ENCODE measurements around the gene DAB2.
"Not testable (repeated sequence)": the region's sequence is repeated elsewhere in the genome, so short reads cannot be mapped to it uniquely, and the experiment has no call there.

DAB2 gene

GRCh38 chr5:39409033-39409432 is 15.7 kb downstream of the DAB2 start:
- ATAC-seq (replicated peaks) (no peak), DNase-seq (no peak)
- H3K4me3 Mint-ChIP-seq = no peak overlapping the region
- peaks cover 12 to 56% of the 10 kb centered on the region in 2 donors for H3K27me3 Mint-ChIP-seq
- H3K27ac Mint-ChIP-seq = no peak overlapping the region
- H3K9me3 Mint-ChIP-seq = no peaks in the 10 kb centered on the region
- no peaks in the 10 kb centered on the region for H3K36me3 Mint-ChIP-seq (ENCODE audit: insufficient read depth)
- H3K4me1 Mint-ChIP-seq (ENCODE audit: low read depth in 2 of 2) = peaks cover 0 to 9% of the 10 kb centered on the region in 2 donors

DNA sequence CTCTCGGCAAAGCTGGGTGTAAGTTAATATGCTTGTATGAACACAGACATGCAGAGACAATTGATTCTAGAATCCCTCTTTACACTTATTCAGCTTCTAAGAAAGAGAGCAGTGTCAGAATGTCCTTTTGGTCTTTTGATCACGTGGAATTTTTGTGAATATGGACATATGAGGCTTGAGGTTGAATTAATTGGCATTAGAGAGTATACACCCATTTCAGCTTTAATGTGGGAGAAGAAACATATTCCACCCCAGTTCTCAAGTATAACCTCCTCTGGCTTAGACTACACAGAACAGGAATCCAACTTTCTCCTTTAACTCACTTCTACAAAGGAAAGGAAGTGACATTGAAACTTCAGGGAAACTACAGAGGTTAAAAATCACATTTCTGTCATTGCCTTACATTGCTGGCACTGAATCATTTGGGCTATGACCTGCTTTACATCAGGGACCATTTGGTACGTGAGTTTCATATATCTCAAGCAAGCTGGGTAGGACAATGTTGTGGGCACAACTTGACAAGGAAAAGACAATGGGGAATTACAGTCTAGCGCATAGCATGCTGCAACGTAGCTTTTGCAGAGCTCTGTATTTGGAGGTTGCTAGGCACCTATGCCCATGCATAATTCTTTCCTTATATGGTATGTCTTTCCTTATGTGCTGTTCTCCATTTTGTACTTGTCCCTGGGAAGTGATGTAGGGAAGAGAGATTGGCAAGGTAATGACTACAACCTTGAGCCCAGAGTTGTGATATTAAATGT is 19.5 kb downstream of the DAB2 start:
- no peak overlapping the region for H3K27ac Mint-ChIP-seq
- no peak overlapping the region for H3K4me3 Mint-ChIP-seq
- no peaks in the 10 kb centered on the region for H3K36me3 Mint-ChIP-seq (ENCODE audit: insufficient read depth)
- DNase-seq = no peak
- no peaks in the 10 kb centered on the region for H3K9me3 Mint-ChIP-seq
- peaks cover 0 to 1% of the 10 kb centered on the region in 2 donors for H3K4me1 Mint-ChIP-seq (ENCODE audit: low read depth in 2 of 2)
- ATAC-seq (replicated peaks) = no peak
- peaks cover 12 to 30% of the 10 kb centered on the region in 2 donors for H3K27me3 Mint-ChIP-seq

GRCh38 chr5:39403761-39404160 is 21.0 kb downstream of the DAB2 start:
- not testable (repeated sequence) for H3K9me3 Mint-ChIP-seq; H3K36me3 Mint-ChIP-seq (ENCODE audit: insufficient read depth); H3K4me1 Mint-ChIP-seq (ENCODE audit: low read depth in 2 of 2); DNase-seq; H3K4me3 Mint-ChIP-seq; H3K27ac Mint-ChIP-seq; ATAC-seq (replicated peaks)
- H3K27me3 Mint-ChIP-seq = peaks cover 12 to 30% of the 10 kb centered on the region in 2 donors

DNA sequence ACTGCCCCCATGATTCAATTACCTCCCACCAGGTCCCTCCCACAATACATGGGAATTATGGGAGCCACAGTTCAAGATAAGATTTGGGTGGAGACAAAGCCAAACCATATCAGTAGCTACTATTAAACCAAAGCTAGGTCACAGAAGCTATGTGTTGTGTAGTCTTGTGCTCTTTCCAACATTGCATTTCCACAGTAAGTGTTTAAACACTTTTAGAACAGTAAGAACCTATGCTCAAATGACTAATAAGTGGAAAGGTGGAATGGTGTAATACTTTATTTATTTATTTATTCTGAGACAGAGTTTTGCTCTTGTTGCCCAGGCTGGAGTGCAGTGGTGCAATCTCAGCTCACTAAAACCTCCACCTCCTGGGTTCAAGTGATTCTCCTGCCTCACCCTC is 22.6 kb downstream of the DAB2 start:
- H3K36me3 Mint-ChIP-seq (ENCODE audit: insufficient read depth); ATAC-seq (replicated peaks); H3K4me1 Mint-ChIP-seq (ENCODE audit: low read depth in 2 of 2); H3K27ac Mint-ChIP-seq; DNase-seq; H3K9me3 Mint-ChIP-seq; H3K4me3 Mint-ChIP-seq: not testable (repeated sequence)
- H3K27me3 Mint-ChIP-seq = peaks cover 12 to 15% of the 10 kb centered on the region in 2 donors

DNA sequence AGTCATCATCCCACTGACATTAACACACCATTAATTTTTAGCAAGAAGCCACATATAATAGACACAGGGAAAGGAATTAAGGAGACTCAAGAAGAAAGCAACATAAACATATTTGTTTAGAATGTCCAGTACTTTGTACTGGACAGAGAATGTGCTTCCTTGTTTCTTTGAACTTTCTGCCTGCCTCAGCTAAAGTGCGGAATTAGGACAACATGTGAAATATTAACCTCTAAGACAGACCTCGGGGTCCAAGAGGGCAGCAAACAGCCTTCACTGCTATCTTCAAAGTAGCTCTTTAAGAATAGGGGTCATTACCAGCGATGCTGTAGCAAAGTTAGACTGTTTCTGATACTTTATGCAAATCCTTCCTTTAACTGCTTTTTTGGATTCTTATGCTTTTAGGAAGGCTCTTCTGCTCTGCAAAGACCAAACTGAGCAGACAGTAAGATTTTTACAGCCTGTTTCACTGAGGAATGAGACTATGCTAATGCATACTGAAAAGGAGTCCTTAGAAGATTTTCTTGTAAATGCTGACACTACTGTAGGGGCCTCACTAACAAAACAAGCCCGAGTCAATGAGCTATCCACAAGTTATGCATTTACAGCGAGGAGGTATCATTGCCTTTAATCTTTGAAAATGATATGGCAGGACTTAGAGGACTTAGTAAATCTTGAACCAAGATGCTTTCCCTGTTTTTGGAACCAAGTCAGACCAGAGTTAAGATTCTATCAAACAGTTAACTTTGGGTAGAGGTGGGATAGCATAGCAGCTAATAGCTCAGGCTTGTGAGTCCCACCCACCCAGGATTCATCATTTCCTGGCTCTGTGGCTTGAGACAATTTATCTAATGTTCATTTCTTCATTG is 23.8 kb downstream of the DAB2 start:
- H3K4me1 Mint-ChIP-seq (ENCODE audit: low read depth in 2 of 2) = peaks cover 6 to 10% of the 10 kb centered on the region in 2 donors
- ATAC-seq (replicated peaks) = no peak
- H3K27me3 Mint-ChIP-seq = peaks cover 5 to 9% of the 10 kb centered on the region in 2 donors
- H3K27ac Mint-ChIP-seq = peak overlapping the region; percentile 65 to 90
- no peaks in the 10 kb centered on the region for H3K9me3 Mint-ChIP-seq
- H3K36me3 Mint-ChIP-seq (ENCODE audit: insufficient read depth) = no peaks in the 10 kb centered on the region
- DNase-seq = no peak
- H3K4me3 Mint-ChIP-seq = no peak overlapping the region

DNA sequence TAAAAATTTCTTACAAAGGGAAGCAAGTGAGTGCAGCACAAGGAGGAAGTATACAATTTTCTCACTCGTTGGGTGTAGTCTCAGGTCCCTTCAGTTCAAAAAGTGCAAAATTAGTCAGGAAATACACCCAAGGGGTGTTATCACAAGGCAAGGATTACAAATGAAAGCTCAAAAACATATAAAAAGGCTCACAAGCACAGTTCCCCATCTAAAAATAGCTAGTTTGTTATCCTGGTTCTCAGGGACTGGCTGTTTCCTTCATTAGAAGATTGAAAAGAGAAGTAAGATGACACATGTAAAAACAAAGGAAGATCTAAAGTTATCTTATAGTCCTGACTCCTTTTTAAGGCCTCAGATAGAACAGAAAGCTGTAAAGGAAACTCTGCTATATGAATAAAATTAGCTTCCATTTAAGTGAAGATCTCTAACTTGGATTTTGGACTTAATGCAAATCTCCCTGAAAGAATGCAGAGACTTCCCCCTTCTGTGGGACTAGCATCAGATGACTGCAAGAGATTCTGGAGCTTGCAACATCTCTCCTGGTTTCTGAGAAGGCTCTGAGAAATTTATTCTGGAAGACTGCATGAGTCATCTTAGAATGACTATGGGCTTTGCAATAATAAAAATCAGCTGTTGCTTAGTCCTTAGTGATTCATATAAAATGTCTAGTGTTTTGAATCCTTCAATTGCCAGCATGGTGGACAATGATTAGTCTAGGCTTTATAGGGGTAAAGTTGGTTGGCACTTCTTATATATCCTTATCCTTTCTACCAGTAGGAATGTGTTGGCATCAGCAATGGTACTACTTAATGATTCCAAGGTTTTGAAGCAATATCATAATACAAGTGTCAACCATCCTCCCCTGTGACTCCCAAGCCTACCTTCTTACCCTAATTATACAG is 25.4 kb downstream of the DAB2 start:
- Mint-ChIP-seq H3K4me3 (peak overlapping the region in 1 of 2 donors; percentile 30), H3K36me3 (ENCODE audit: insufficient read depth) (no peaks in the 10 kb centered on the region), H3K27ac (peak overlapping the region; percentile 65 to 90), H3K4me1 (ENCODE audit: low read depth in 2 of 2) (peaks cover 6 to 10% of the 10 kb centered on the region in 2 donors), H3K9me3 (no peaks in the 10 kb centered on the region), H3K27me3 (no peaks in the 10 kb centered on the region)
- no peak for ATAC-seq (replicated peaks)
- DNase-seq = no peak

DNA sequence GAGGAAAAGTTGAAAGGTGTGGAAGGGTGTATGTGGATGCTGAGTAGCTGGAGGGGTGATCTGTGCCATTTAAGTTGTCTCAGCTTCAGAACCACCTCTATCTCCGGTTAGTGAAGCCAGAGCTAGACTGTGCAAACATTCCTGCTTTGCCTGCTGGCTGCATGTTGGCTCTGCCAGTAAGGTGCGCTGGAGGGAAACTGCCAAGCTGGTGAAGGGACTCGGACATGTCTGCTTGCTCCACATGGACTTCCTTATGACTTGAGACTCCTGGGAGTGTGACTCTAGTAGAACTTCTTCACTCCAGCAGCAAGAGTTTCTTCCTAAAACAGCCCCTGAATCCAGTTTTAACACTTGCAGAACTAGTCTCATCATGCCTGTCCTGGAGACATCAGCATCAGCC is 27.9 kb downstream of the DAB2 start:
- H3K4me1 Mint-ChIP-seq (ENCODE audit: low read depth in 2 of 2) = peaks cover 6 to 10% of the 10 kb centered on the region in 2 donors
- no peak for ATAC-seq (replicated peaks)
- no peaks in the 10 kb centered on the region for H3K27me3 Mint-ChIP-seq
- no peak overlapping the region for H3K4me3 Mint-ChIP-seq
- DNase-seq = no peak
- H3K9me3 Mint-ChIP-seq = no peaks in the 10 kb centered on the region
- H3K36me3 Mint-ChIP-seq (ENCODE audit: insufficient read depth) = no peaks in the 10 kb centered on the region
- H3K27ac Mint-ChIP-seq = no peak overlapping the region

DNA sequence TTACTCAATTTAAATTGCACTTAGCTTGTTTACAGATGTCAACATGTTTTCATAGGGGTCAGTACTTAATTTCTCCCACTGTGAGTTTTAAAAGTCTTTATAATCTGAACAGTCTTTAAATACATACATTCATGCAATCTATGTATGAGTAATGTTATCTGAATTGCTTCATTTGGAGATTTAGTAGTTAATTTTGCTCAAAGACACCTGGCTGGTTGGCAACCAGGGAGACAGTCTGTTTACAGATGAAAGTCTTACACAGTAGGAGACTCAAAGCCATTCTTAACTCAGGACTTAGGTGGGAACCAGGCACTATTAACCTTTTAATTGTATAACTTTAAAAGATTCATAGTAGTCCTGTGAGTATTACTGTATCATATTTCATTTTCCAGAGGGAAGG is 29.3 kb downstream of the DAB2 start:
- H3K4me1 Mint-ChIP-seq (ENCODE audit: low read depth in 2 of 2) = peaks cover 6 to 10% of the 10 kb centered on the region in 2 donors
- DNase-seq = no peak
- H3K4me3 Mint-ChIP-seq = no peak overlapping the region
- ATAC-seq (replicated peaks) = no peak
- H3K9me3 Mint-ChIP-seq = no peaks in the 10 kb centered on the region
- no peak overlapping the region for H3K27ac Mint-ChIP-seq
- no peaks in the 10 kb centered on the region for H3K36me3 Mint-ChIP-seq (ENCODE audit: insufficient read depth)
- no peaks in the 10 kb centered on the region for H3K27me3 Mint-ChIP-seq

- H3K9me3 Mint-ChIP-seq = no peaks in the 10 kb centered on the region
- no peak overlapping the region for H3K27ac Mint-ChIP-seq
- peaks cover 4 to 10% of the 10 kb centered on the region in 2 donors for H3K4me1 Mint-ChIP-seq (ENCODE audit: low read depth in 2 of 2)
- no peaks in the 10 kb centered on the region for H3K36me3 Mint-ChIP-seq (ENCODE audit: insufficient read depth)
- H3K4me3 Mint-ChIP-seq = no peak overlapping the region
- ATAC-seq (replicated peaks) (no peak), DNase-seq (no peak)
- no peaks in the 10 kb centered on the region for H3K27me3 Mint-ChIP-seq
These were observed 29.8 kb downstream of the DAB2 start for GRCh38 chr5:39394946-39395345.

- Mint-ChIP-seq H3K27me3 (no peaks in the 10 kb centered on the region), H3K27ac (no peak overlapping the region), H3K4me1 (ENCODE audit: low read depth in 2 of 2) (no peaks in the 10 kb centered on the region), H3K9me3 (no peaks in the 10 kb centered on the region), H3K4me3 (no peak overlapping the region), H3K36me3 (ENCODE audit: insufficient read depth) (no peaks in the 10 kb centered on the region)
- no peak for ATAC-seq (replicated peaks)
- no peak for DNase-seq
These were observed 33.8 kb downstream of the DAB2 start for GRCh38 chr5:39390945-39391344.

DNA sequence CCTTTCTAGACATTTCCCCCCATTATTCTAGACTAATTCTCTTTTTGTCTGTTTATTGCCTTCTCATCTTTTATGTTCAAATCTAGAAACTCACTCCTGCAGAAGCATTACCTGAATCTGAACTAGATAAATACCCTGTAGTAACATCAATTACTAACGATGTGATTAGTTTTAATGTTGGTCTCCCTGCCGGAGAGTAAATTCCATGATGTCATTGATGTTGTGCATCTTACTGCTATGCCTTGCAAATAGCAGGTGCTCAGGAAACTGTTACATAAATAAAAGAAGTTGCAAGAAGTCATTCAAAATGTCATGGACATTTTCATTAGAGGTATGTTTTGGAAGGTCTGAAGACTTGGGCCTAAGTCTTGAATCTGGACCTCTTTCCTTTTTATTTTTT is 37.5 kb downstream of the DAB2 start:
- no peaks in the 10 kb centered on the region for H3K36me3 Mint-ChIP-seq (ENCODE audit: insufficient read depth)
- DNase-seq = no peak
- no peak overlapping the region for H3K27ac Mint-ChIP-seq
- no peaks in the 10 kb centered on the region for H3K9me3 Mint-ChIP-seq
- H3K4me1 Mint-ChIP-seq (ENCODE audit: low read depth in 2 of 2) = no peaks in the 10 kb centered on the region
- no peak overlapping the region for H3K4me3 Mint-ChIP-seq
- peaks cover 0 to 11% of the 10 kb centered on the region in 2 donors for H3K27me3 Mint-ChIP-seq
- no peak for ATAC-seq (replicated peaks)

DNA sequence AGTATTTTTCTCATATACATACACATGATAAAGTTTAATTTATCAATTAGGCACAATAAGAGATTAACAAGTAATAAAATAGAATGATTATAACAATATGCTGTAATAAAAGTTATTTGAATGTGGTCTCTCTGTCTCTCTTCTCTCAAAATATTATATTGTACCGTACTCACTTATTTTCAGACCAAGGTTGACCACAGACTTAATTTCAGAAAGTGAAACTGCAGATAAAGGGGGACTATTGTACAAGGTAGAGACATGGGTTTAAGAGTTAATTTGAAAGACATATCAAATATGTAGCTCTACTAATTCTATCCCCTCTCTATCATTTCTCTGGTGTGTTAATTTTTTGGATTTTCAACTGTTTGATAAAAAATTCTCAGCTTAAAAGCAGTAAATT is 40.5 kb downstream of the DAB2 start:
- Mint-ChIP-seq H3K4me1 (ENCODE audit: low read depth in 2 of 2) (no peaks in the 10 kb centered on the region), H3K27ac (no peak overlapping the region), H3K27me3 (peaks cover 0 to 38% of the 10 kb centered on the region in 2 donors), H3K36me3 (ENCODE audit: insufficient read depth) (no peaks in the 10 kb centered on the region), H3K4me3 (no peak overlapping the region), H3K9me3 (no peaks in the 10 kb centered on the region)
- DNase-seq (no peak), ATAC-seq (replicated peaks) (no peak)

- Mint-ChIP-seq H3K9me3 (no peaks in the 10 kb centered on the region), H3K36me3 (ENCODE audit: insufficient read depth) (no peaks in the 10 kb centered on the region), H3K4me1 (ENCODE audit: low read depth in 2 of 2) (no peaks in the 10 kb centered on the region), H3K27me3 (peaks cover 0 to 56% of the 10 kb centered on the region in 2 donors), H3K4me3 (no peak overlapping the region), H3K27ac (no peak overlapping the region)
- no peak for DNase-seq
- no peak for ATAC-seq (replicated peaks)
These were observed 43.4 kb downstream of the DAB2 start for GRCh38 chr5:39381376-39381775.
